K562 (cell line): ENCODE measurements around the gene FMN2. TPM values are rescaled to one million over a fixed set of nuclear protein-coding genes. Genes with fewer than 3 reads are reported as not detected.

Experiments
- NEUROD1 ChIP-seq: fragments of 150-350 bp; IDR thresholded peaks from 2 replicates; pipeline ENCODE4 v1.6.1; 2014; ENCODE audit warnings: borderline replicate concordance, low read length, low read depth; ENCODE audit not compliant: partially characterized antibody
- SAFB2 ChIP-seq: fragments of 200-400 bp; formaldehyde crosslinking; IDR thresholded peaks from 2 replicates; pipeline ENCODE4 v1.6.1; 2018; ENCODE audit warnings: borderline replicate concordance, low read length, low read depth, moderate library complexity; ENCODE audit not compliant: severe bottlenecking
- STAT5A ChIP-seq: IDR thresholded peaks from 2 replicates; pipeline ENCODE4 v1.6.1; 2012; ENCODE audit warnings: low read length, inconsistent platforms, borderline replicate concordance
- polyA plus RNA-seq, 8 experiments: library from polyadenylated mRNA; depleted of rRNA in 4 of 8; stranded (reverse) in 5 of 8; unstranded in 3 of 8; fragments of >200 nt; fragmentation: Nextera tagmentation in 2 of 8; fragmentation: Illumina TruSeq in 1 of 8; extraction: Ambion mirVana in 2 of 8; extraction: Trizol in 1 of 8; gene quantifications; 2 replicates each; pipeline versions ENCODE4 v1.2.1 to v1.2.3, GENCODE V29; 2011 to 2014; ENCODE audit warnings: inconsistent platforms in 1 of 8, missing spikeins in 1 of 8
- total RNA-seq, 7 experiments: library from RNA; depleted of rRNA in 6 of 7; stranded (reverse); fragments of >200 nt in 6 of 7; fragmentation: Illumina TruSeq in 2 of 7; extraction: Trizol in 2 of 7; gene quantifications; 2 replicates each; pipeline versions ENCODE4 v1.2.1 to v1.2.3, GENCODE V29; 2011 to 2021; ENCODE audit warnings: low replicate concordance in 1 of 7
- TF ChIP-seq, protein P1 (sequence below): IDR thresholded peaks from 3 replicates; pipeline ENCODE4 v1.6.1; 2011; ENCODE audit warnings: borderline replicate concordance, mild to moderate bottlenecking, moderate library complexity; ENCODE audit not compliant: insufficient read length; ENCODE audit errors: extremely low read depth
- TF ChIP-seq, protein P2 (sequence below): fragments of 250-450 bp; sonication (Bioruptor Pico); IDR thresholded peaks from 2 replicates; pipeline ENCODE4 v1.8.0; 2022; ENCODE audit warnings: inconsistent platforms, mild to moderate bottlenecking, moderate library complexity, borderline replicate concordance
- TF ChIP-seq, protein P3 (sequence below): sonication (generic); formaldehyde crosslinking; IDR thresholded peaks from 2 replicates; pipeline ENCODE4 v1.8.0; 2023; ENCODE audit warnings: mild to moderate bottlenecking, missing genetic modification reagents

The FMN2 gene
- total and polyA plus RNA-seq, 9 of the 15 experiments (the other 6 are each of a cell fraction or from before 2014, with no cell fraction given): 0.15 to 0.45 (median 0.16) TPM; not detected in 3

DNA sequence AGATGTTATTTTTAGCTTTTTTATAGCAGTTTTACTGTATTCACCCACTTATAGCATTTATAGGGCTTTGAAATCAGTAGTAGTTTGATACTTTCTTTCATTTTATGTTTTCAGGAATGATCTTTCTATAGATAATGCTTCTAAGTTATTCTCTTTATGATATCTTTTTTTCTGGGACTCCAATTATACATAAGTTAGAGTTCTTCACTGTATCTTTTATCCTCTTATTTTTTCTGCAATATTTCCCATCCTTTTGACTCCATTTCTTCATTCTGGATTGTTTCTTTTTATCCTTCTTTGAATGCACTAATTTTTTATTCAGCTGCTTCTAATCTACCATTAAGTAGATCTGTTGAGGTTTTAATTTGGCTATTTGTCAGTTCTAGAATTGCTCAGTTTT is 73.1 kb downstream of the FMN2 start (continued):
- TF ChIP-seq, protein P1, sequence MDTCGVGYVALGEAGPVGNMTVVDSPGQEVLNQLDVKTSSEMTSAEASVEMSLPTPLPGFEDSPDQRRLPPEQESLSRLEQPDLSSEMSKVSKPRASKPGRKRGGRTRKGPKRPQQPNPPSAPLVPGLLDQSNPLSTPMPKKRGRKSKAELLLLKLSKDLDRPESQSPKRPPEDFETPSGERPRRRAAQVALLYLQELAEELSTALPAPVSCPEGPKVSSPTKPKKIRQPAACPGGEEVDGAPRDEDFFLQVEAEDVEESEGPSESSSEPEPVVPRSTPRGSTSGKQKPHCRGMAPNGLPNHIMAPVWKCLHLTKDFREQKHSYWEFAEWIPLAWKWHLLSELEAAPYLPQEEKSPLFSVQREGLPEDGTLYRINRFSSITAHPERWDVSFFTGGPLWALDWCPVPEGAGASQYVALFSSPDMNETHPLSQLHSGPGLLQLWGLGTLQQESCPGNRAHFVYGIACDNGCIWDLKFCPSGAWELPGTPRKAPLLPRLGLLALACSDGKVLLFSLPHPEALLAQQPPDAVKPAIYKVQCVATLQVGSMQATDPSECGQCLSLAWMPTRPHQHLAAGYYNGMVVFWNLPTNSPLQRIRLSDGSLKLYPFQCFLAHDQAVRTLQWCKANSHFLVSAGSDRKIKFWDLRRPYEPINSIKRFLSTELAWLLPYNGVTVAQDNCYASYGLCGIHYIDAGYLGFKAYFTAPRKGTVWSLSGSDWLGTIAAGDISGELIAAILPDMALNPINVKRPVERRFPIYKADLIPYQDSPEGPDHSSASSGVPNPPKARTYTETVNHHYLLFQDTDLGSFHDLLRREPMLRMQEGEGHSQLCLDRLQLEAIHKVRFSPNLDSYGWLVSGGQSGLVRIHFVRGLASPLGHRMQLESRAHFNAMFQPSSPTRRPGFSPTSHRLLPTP: no peak
- TF ChIP-seq, protein P2, sequence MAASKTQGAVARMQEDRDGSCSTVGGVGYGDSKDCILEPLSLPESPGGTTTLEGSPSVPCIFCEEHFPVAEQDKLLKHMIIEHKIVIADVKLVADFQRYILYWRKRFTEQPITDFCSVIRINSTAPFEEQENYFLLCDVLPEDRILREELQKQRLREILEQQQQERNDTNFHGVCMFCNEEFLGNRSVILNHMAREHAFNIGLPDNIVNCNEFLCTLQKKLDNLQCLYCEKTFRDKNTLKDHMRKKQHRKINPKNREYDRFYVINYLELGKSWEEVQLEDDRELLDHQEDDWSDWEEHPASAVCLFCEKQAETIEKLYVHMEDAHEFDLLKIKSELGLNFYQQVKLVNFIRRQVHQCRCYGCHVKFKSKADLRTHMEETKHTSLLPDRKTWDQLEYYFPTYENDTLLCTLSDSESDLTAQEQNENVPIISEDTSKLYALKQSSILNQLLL (CRISPR knock-in tag): no peak
- TF ChIP-seq STAT5A (no peak), NEUROD1 (no peak), SAFB2 (no peak)
- TF ChIP-seq, protein P3, sequence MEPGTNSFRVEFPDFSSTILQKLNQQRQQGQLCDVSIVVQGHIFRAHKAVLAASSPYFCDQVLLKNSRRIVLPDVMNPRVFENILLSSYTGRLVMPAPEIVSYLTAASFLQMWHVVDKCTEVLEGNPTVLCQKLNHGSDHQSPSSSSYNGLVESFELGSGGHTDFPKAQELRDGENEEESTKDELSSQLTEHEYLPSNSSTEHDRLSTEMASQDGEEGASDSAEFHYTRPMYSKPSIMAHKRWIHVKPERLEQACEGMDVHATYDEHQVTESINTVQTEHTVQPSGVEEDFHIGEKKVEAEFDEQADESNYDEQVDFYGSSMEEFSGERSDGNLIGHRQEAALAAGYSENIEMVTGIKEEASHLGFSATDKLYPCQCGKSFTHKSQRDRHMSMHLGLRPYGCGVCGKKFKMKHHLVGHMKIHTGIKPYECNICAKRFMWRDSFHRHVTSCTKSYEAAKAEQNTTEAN (CRISPR knock-in tag): no peak
